HG02840 (cell line): ENCODE measurements around the gene CHPF.
A peak's percentile ranks its signal among the peaks of the same experiment; 100 is the strongest.

Experiments used
- ATAC-seq: cut with Tn5 transposase; IDR thresholded peaks from one replicate; pipeline ENCODE4 v1.9.1; 2021; ENCODE audit warnings: mild to moderate bottlenecking, moderate library complexity, moderate number of reproducible peaks; ENCODE audit not compliant: unreplicated experiment, low FRiP score

The CHPF gene

GRCh38 chr2:219543596-219544358 lies at the start of gene CHPF, which contains the start of gene TMEM198:
TSS of gene CHPF (minus strand) at chr2:219543809. CDS start at chr2:219543538, 271 bp downstream.
TSS of gene TMEM198 (plus strand) at chr2:219544028. CDS start at chr2:219544728, 700 bp downstream.
- ATAC-seq: peak; percentile 77

GRCh38 chr2:219593154-219593553 lies 49.5 kb upstream of the CHPF start:
- ATAC-seq: no peak

GRCh38 chr2:219592736-219593135 lies 49.1 kb upstream of the CHPF start:
- no peak for ATAC-seq

- ATAC-seq: no peak
Measured at GRCh38 chr2:219591091-219591490, 47.5 kb upstream of the CHPF start.

GRCh38 chr2:219581346-219581745 lies 37.7 kb upstream of the CHPF start:
- ATAC-seq: no peak

GRCh38 chr2:219578811-219579613 lies 35.4 kb upstream of the CHPF start:
- ATAC-seq: no peak

- ATAC-seq: no peak
Measured at GRCh38 chr2:219576505-219577388, 33.1 kb upstream of the CHPF start.

GRCh38 chr2:219575566-219576504 lies 32.2 kb upstream of the CHPF start:
- no peak for ATAC-seq

- no peak for ATAC-seq
Measured at GRCh38 chr2:219574484-219575311, 31.1 kb upstream of the CHPF start.

- ATAC-seq: no peak
Measured at GRCh38 chr2:219573166-219573565, 29.6 kb upstream of the CHPF start.

- ATAC-seq: no peak
Measured at GRCh38 chr2:219572237-219573001, 28.8 kb upstream of the CHPF start, which contains the start of gene INHA. TSS of gene INHA (plus strand) at chr2:219572310. CDS start at chr2:219572375, 65 bp downstream.

- no peak for ATAC-seq
Measured at GRCh38 chr2:219571311-219572236, 28.0 kb upstream of the CHPF start, which contains the start of gene OBSL1. TSS of gene OBSL1 (minus strand) at chr2:219571539. CDS start at chr2:219571232, 307 bp downstream.

GRCh38 chr2:219570924-219571310 lies 27.3 kb upstream of the CHPF start:
- ATAC-seq: no peak

GRCh38 chr2:219570194-219570923 lies 26.8 kb upstream of the CHPF start:
- no peak for ATAC-seq

- no peak for ATAC-seq
Measured at GRCh38 chr2:219569635-219570034, 26.0 kb upstream of the CHPF start.

- no peak for ATAC-seq
Measured at GRCh38 chr2:219569041-219569440, 25.4 kb upstream of the CHPF start.
